SK-N-SH (cell line): Measurements from ENCODE around the gene GTF2F2. TPM values are rescaled to one million over a fixed set of nuclear protein-coding genes. Genes with fewer than 3 reads are reported as not detected.

Source experiments
- CTCF ChIA-PET: fragments of 300-600, 350-600 bp; formaldehyde crosslinking; extraction: SDS; loops from one replicate; lab custom pipeline; 2021; lab: Yijun Ruan, JAX
- POLR2A ChIA-PET: fragments of 350-600 bp; sonication (Branson Sonifier 250); formaldehyde crosslinking; extraction: SDS; loops from one replicate; lab custom pipeline; 2020; ENCODE audit warnings: antibody characterized with exemption, inconsistent platforms; lab: Yijun Ruan, JAX
- DNase-seq: peaks from one replicate; pipeline ENCODE4 v3.0.0; 2012
- H2AFZ ChIP-seq: fragments of 200-600 bp; sonication (generic); 2 replicates; pipeline ENCODE4 v1.8.1; 2016; ENCODE audit warnings: antibody characterized with exemption, mild to moderate bottlenecking, low read depth
- H3F3A ChIP-seq: fragments of 200-600 bp; sonication (generic); replicated peaks from 2 replicates; pipeline ENCODE3; 2016; ENCODE audit warnings: antibody characterized with exemption, mild to moderate bottlenecking; ENCODE audit not compliant: insufficient read depth
- H3K27ac ChIP-seq, 2 experiments: fragments of 200-500 bp in 1 of 2; fragments of 200-600 bp in 1 of 2; sonication (Bioruptor generic) in 1 of 2; sonication (generic), shearing (Covaris generic) in 1 of 2; 2 replicates each; pipeline versions ENCODE4 v1.5.1 to v1.6.1; 2014 to 2016; ENCODE audit warnings: low read depth in 2 of 2, inconsistent platforms in 1 of 2, low read length in 1 of 2, mild to moderate bottlenecking in 1 of 2, mixed read lengths in 1 of 2
- H3K27me3 ChIP-seq: fragments of 200-600 bp; sonication (generic), shearing (Covaris generic); 2 replicates; pipeline ENCODE4 v1.6.1; 2016; ENCODE audit warnings: mixed run types; ENCODE audit not compliant: insufficient read depth
- H3K36me3 ChIP-seq, 2 experiments: fragments of 200-500 bp in 1 of 2; fragments of 200-600 bp in 1 of 2; sonication (Bioruptor generic) in 1 of 2; sonication (generic) in 1 of 2; replicated peaks in 1 of 2; 2 replicates each; pipeline versions ENCODE3 to v1.5.1; 2014 to 2016; ENCODE audit warnings: low read length in 1 of 2, mild to moderate bottlenecking in 1 of 2; ENCODE audit not compliant: insufficient read depth in 2 of 2, control insufficient read depth in 1 of 2
- H3K4me1 ChIP-seq, 2 experiments: fragments of 200-500 bp in 1 of 2; fragments of 200-600 bp in 1 of 2; sonication (Bioruptor generic) in 1 of 2; sonication (generic), shearing (Covaris generic) in 1 of 2; 2 replicates each; pipeline versions ENCODE4 v1.5.1 to v1.6.1; 2014 to 2016; ENCODE audit warnings: low read depth in 1 of 2, low read length in 1 of 2, mixed run types in 1 of 2; ENCODE audit not compliant: insufficient read depth in 2 of 2, control insufficient read depth in 1 of 2
- H3K4me2 ChIP-seq: fragments of 200-600 bp; sonication (generic), shearing (Covaris generic); 2 replicates; pipeline ENCODE4 v1.6.1; 2017; ENCODE audit warnings: mixed run types
- H3K4me3 ChIP-seq, 2 experiments: fragments of 200-500 bp in 1 of 2; fragments of 200-600 bp in 1 of 2; sonication (Bioruptor generic) in 1 of 2; sonication (generic), shearing (Covaris generic) in 1 of 2; 2 replicates each; pipeline versions ENCODE4 v1.5.1 to v1.8.1; 2014 to 2016; ENCODE audit warnings: low read depth in 2 of 2, inconsistent platforms in 1 of 2, low read length in 1 of 2, mild to moderate bottlenecking in 1 of 2, mixed read lengths in 1 of 2, moderate library complexity in 1 of 2
- H3K79me2 ChIP-seq: fragments of 200-600 bp; sonication (generic); 2 replicates; pipeline ENCODE4 v1.8.1; 2017; ENCODE audit warnings: mild to moderate bottlenecking; ENCODE audit not compliant: insufficient read depth
- H3K9ac ChIP-seq: fragments of 200-600 bp; sonication (generic); 2 replicates; pipeline ENCODE4 v1.6.1; 2017; ENCODE audit warnings: mixed run types
- H3K9me2 ChIP-seq: fragments of 200-600 bp; sonication (generic); 2 replicates; pipeline ENCODE4 v1.6.1; 2017; ENCODE audit warnings: mixed run types
- H3K9me3 ChIP-seq: fragments of 200-600 bp; sonication (generic); 2 replicates; pipeline ENCODE4 v1.6.1; 2017; ENCODE audit warnings: mixed run types, mild to moderate bottlenecking, moderate library complexity
- H4K20me1 ChIP-seq: fragments of 200-600 bp; sonication (generic); 2 replicates; pipeline ENCODE4 v1.6.1; 2017; ENCODE audit warnings: mild to moderate bottlenecking, mixed run types; ENCODE audit not compliant: insufficient read depth
- CTCF ChIP-seq: fragments of 200-600 bp; sonication (generic); IDR thresholded peaks from 2 replicates; pipeline ENCODE4 v1.6.1; 2017; ENCODE audit warnings: antibody characterized with exemption, mild to moderate bottlenecking, moderate library complexity
- EP300 ChIP-seq, 2 experiments: IDR thresholded peaks; 2 replicates each; pipeline versions ENCODE4 v1.4.0 to v1.6.1; 2012; ENCODE audit warnings: borderline replicate concordance in 1 of 2, low read depth in 1 of 2, low read length in 1 of 2
- EZH2phosphoT487 ChIP-seq: fragments of 200-600 bp; sonication (generic); IDR thresholded peaks from 2 replicates; pipeline ENCODE4 v1.6.1; 2017; ENCODE audit warnings: low read depth, mixed run types, mild to moderate bottlenecking, antibody characterized with exemption, moderate library complexity, borderline replicate concordance
- FOSL2 ChIP-seq: IDR thresholded peaks from 2 replicates; pipeline ENCODE4 v1.4.0; 2012; ENCODE audit warnings: low read depth, mild to moderate bottlenecking, moderate library complexity, borderline replicate concordance
- GABPA ChIP-seq: IDR thresholded peaks from 2 replicates; pipeline ENCODE4 v1.4.0; 2012; ENCODE audit warnings: low read depth, mild to moderate bottlenecking
- GATA2 ChIP-seq: sonication (generic); formaldehyde crosslinking; IDR thresholded peaks from 2 replicates; pipeline ENCODE4 v1.5.0; 2020; ENCODE audit warnings: mild to moderate bottlenecking, missing genetic modification reagents
- MAX ChIP-seq: IDR thresholded peaks from 2 replicates; pipeline ENCODE4 v1.4.0; 2012; ENCODE audit warnings: low read depth
- NFIC ChIP-seq: IDR thresholded peaks from 2 replicates; pipeline ENCODE4 v1.4.0; 2012; ENCODE audit warnings: borderline replicate concordance
- NRF1 ChIP-seq: IDR thresholded peaks from 2 replicates; pipeline ENCODE4 v1.6.1; 2012; ENCODE audit warnings: low read depth, mild to moderate bottlenecking, low read length
- PBX3 ChIP-seq: IDR thresholded peaks from 2 replicates; pipeline ENCODE4; 2012
- RXRA ChIP-seq: IDR thresholded peaks from 2 replicates; pipeline ENCODE4 v1.4.0; 2012; ENCODE audit warnings: low read depth, mild to moderate bottlenecking, borderline replicate concordance
- SIN3A ChIP-seq: IDR thresholded peaks from 2 replicates; pipeline ENCODE4 v1.6.1; 2012; ENCODE audit warnings: low read depth, mild to moderate bottlenecking, low read length, moderate library complexity, borderline replicate concordance
- TAF1 ChIP-seq: IDR thresholded peaks from 2 replicates; pipeline ENCODE4 v1.6.1; 2012; ENCODE audit warnings: low read depth, mild to moderate bottlenecking, low read length, moderate library complexity, borderline replicate concordance
- TCF12 ChIP-seq: IDR thresholded peaks from 2 replicates; pipeline ENCODE4 v1.4.0; 2012
- USF1 ChIP-seq: IDR thresholded peaks from 2 replicates; pipeline ENCODE4 v1.4.0; 2012; ENCODE audit warnings: low read depth, borderline replicate concordance
- USF2 ChIP-seq: fragments of 150-350 bp; IDR thresholded peaks from 2 replicates; pipeline ENCODE4 v1.6.1; 2017; ENCODE audit warnings: antibody characterized with exemption, low read length, low read depth, borderline replicate concordance
- YY1 ChIP-seq: IDR thresholded peaks from 2 replicates; pipeline ENCODE4 v1.4.0; 2012; ENCODE audit warnings: low read depth, mild to moderate bottlenecking
- ZBTB33 ChIP-seq: IDR thresholded peaks from 2 replicates; pipeline ENCODE4 v1.4.0; 2012; ENCODE audit warnings: low read depth, borderline replicate concordance
- WGBS: methylation state at CpG from one replicate; pipeline ENCODE4 v1.1.6; 2017; ENCODE audit warnings: low lambda C conversion rate; 5-methylcytosine and 5-hydroxymethylcytosine counted together
- polyA plus RNA-seq, 3 experiments: library from polyadenylated mRNA; depleted of rRNA; stranded (reverse); fragments of >200 nt; gene quantifications; 2 replicates each; pipeline ENCODE4 v1.2.3, GENCODE V29; 2012

The GTF2F2 gene
- polyA plus RNA-seq, 1 of the 3 experiments (the other 2 are of a cell fraction): 24.2 TPM

GRCh38 chr13:45200701-45201232, 80.5 kb downstream of the GTF2F2 start, which contains the start of gene KCTD4:
KCTD4 (minus strand) TSS chr13:45201045; CDS start chr13:45194567, 6,478 bp downstream.
- WGBS: 84% methylated on average over 2 of the region's 2 CpGs
- no peak for DNase-seq
- H3K4me3 ChIP-seq: peak within 1 kb of the TSS in 1 of 2 experiments; percentile 24; a peak in 1 of 4 replicates

More at GRCh38 chr13:45200701-45201232, 80.5 kb downstream of the GTF2F2 start, which contains the start of gene KCTD4:
- ChIA-PET CTCF (interaction anchor here (0.6 kb wide), 1 partner anchor 649 kb away, joined by 3 read pairs; no protein-coding TSS in a partner anchor), POLR2A (no interaction called here)
- H3K4me2 ChIP-seq: peak within 1 kb of the TSS; percentile 34
- no peaks in the 10 kb centered on the region for H3K9me3 ChIP-seq
- H3K79me2 ChIP-seq: peaks cover 41% of the 10 kb centered on the region
- H3F3A ChIP-seq: peaks cover 26% of the 10 kb centered on the region
- peak within 1 kb of the TSS in 1 of 2 experiments; percentile 33; a peak in 1 of 4 replicates for H3K27ac ChIP-seq
- no peaks in the 10 kb centered on the region for H3K27me3 ChIP-seq
- H4K20me1 ChIP-seq: no peaks in the 10 kb centered on the region
- H3K4me1 ChIP-seq: peaks cover 0 to 21% of the 10 kb centered on the region in 2 experiments; a peak in 2 of 4 replicates
- TF ChIP-seq EZH2phosphoT487 (no peak), MAX (no peak), RXRA (no peak; the same call in 1 of the 2 replicates), NFIC (no peak), SIN3A (no peak), PBX3 (no peak), USF2 (no peak), GATA2 (CRISPR knock-in tag) (no peak), GABPA (no peak), TAF1 (no peak), CTCF (no peak), USF1 (no peak), EP300 (IDR thresholded peaks at IDR 0.05; ENCODE audit: borderline replicate concordance in 1 of 2, low read depth in 1 of 2, low read length in 1 of 2) (no peak), YY1 (no peak), ZBTB33 (no peak), FOSL2 (no peak), NRF1 (no peak), TCF12 (no peak)
- H3K36me3 ChIP-seq: no peaks in the 10 kb centered on the region
- no peaks in the 10 kb centered on the region for H3K9me2 ChIP-seq
- no peak within 1 kb of the TSS for H3K9ac ChIP-seq
- no peak within 1 kb of the TSS for H2AFZ ChIP-seq
